Peyer's patch (tissue), 4 donors: ENCODE measurements around the gene PPOX.

Experiments used
- POLR2A ChIP-seq, 2 donors: fragments of 450-650 bp; IDR thresholded peaks; one replicate each; pipeline ENCODE4 v1.5.1; 2017; ENCODE audit warnings: antibody characterized with exemption in 2 of 2, mild to moderate bottlenecking in 2 of 2, moderate library complexity in 2 of 2
- TF ChIP-seq, protein P1 (sequence below), 6 experiments: fragments of 450-650 bp in 4 of 6; fragments of 200-600 bp in 2 of 6; sonication (generic) in 1 of 6; IDR thresholded peaks; one replicate each; pipeline ENCODE4 v1.5.1; 2017 to 2019; ENCODE audit warnings: antibody characterized with exemption in 6 of 6, mild to moderate bottlenecking in 3 of 6, moderate library complexity in 1 of 6

- TF ChIP-seq, protein P1, sequence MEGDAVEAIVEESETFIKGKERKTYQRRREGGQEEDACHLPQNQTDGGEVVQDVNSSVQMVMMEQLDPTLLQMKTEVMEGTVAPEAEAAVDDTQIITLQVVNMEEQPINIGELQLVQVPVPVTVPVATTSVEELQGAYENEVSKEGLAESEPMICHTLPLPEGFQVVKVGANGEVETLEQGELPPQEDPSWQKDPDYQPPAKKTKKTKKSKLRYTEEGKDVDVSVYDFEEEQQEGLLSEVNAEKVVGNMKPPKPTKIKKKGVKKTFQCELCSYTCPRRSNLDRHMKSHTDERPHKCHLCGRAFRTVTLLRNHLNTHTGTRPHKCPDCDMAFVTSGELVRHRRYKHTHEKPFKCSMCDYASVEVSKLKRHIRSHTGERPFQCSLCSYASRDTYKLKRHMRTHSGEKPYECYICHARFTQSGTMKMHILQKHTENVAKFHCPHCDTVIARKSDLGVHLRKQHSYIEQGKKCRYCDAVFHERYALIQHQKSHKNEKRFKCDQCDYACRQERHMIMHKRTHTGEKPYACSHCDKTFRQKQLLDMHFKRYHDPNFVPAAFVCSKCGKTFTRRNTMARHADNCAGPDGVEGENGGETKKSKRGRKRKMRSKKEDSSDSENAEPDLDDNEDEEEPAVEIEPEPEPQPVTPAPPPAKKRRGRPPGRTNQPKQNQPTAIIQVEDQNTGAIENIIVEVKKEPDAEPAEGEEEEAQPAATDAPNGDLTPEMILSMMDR (IDR thresholded peaks at IDR 0.05), result no peak
- TF ChIP-seq POLR2A (IDR thresholded peaks at IDR 0.05), result no peak
Observed at GRCh38 chr1:161220002-161220401, 53.8 kb downstream of the PPOX start.
